GM18502 (cell line): Measurements from ENCODE around the gene DNAAF8.

Experiments
- ATAC-seq: cut with Tn5 transposase; IDR thresholded peaks from one replicate; pipeline ENCODE4 v1.9.1; 2021; ENCODE audit warnings: mild to moderate bottlenecking; ENCODE audit not compliant: unreplicated experiment, poor library complexity

Gene DNAAF8

GRCh38 chr16:4796982-4797804 lies 62.9 kb downstream of the DNAAF8 start:
- no peak for ATAC-seq

- ATAC-seq = no peak
These were observed 63.5 kb downstream of the DNAAF8 start for GRCh38 chr16:4797805-4798252.

- no peak for ATAC-seq
These were observed 64.1 kb downstream of the DNAAF8 start for GRCh38 chr16:4798456-4798855.
